Lung (tissue), 12 donors: ENCODE data around the gene BMP8B. TPM values are rescaled to one million over a fixed set of nuclear protein-coding genes. Genes with fewer than 3 reads are reported as not detected.

Experiments
- ATAC-seq: fragments of 200-7000 bp; cut with Tn5 transposase; one replicate; pipeline ENCODE4 v1.9.1; 2020; ENCODE audit warnings: moderate number of reproducible peaks; ENCODE audit not compliant: insufficient read depth, low FRiP score
- DNase-seq, 3 donors: peaks; one replicate each; pipeline ENCODE4 v3.0.0-alpha.2; 2013 to 2017
- H3K27ac ChIP-seq, 2 donors: one replicate each; pipeline ENCODE4 v1.5.1; 2013; ENCODE audit warnings: mild to moderate bottlenecking in 2 of 2, moderate library complexity in 2 of 2, control low read depth in 1 of 2, inconsistent platforms in 1 of 2, low read depth in 1 of 2, low read length in 1 of 2
- H3K27me3 ChIP-seq, 3 donors: one replicate each; pipeline ENCODE4 v1.5.1; 2013; ENCODE audit warnings: low read length in 2 of 3; ENCODE audit not compliant: control insufficient read depth in 3 of 3, insufficient read depth in 3 of 3
- H3K36me3 ChIP-seq, 4 donors: one replicate each; pipeline ENCODE4 v1.5.1; 2013; ENCODE audit warnings: low read length in 4 of 4, mild to moderate bottlenecking in 1 of 4, moderate library complexity in 1 of 4; ENCODE audit not compliant: control insufficient read depth in 4 of 4, insufficient read depth in 4 of 4
- H3K4me1 ChIP-seq, 5 donors: one replicate each; pipeline ENCODE4 v1.5.1; 2013; ENCODE audit warnings: low read length in 5 of 5, mild to moderate bottlenecking in 2 of 5, moderate library complexity in 1 of 5; ENCODE audit not compliant: control insufficient read depth in 5 of 5, insufficient read depth in 5 of 5
- H3K4me3 ChIP-seq: one replicate; pipeline ENCODE4 v1.5.1; 2013; ENCODE audit warnings: mild to moderate bottlenecking, control low read depth, moderate library complexity
- H3K9ac ChIP-seq, 2 donors: one replicate each; pipeline ENCODE4 v1.5.1; 2013; ENCODE audit warnings: low read length in 2 of 2, control low read depth in 1 of 2; ENCODE audit not compliant: insufficient read depth in 1 of 2
- H3K9me3 ChIP-seq, 4 donors: one replicate each; pipeline ENCODE4 v1.5.1; 2013; ENCODE audit warnings: low read length in 3 of 4, mild to moderate bottlenecking in 1 of 4, moderate library complexity in 1 of 4; ENCODE audit not compliant: control insufficient read depth in 4 of 4, insufficient read depth in 3 of 4
- WGBS, 2 donors: extraction: QIAGEN DNeasy Blood & Tissue Kit; methylation state at CpG; one replicate each; pipeline ENCODE4 v1.1.7; 2013; 5-methylcytosine and 5-hydroxymethylcytosine counted together
- polyA plus RNA-seq, 2 donors: library from polyadenylated mRNA; stranded (reverse); fragments of 200-250 nt; gene quantifications; one replicate each; pipeline ENCODE4 v1.2.1, GENCODE V29; 2013
- total RNA-seq, 2 donors: library from RNA; depleted of rRNA in 1 of 2; stranded (reverse); fragments of >200 nt in 1 of 2; gene quantifications; one replicate each; pipeline ENCODE4 v1.2.1, GENCODE V29; 2014 to 2021
- TF ChIP-seq, protein P1 (sequence below): IDR thresholded peaks from 2 replicates; pipeline ENCODE4 v1.5.1; 2012; ENCODE audit warnings: mild to moderate bottlenecking; ENCODE audit errors: control extremely low read depth, extremely low read depth
- donor health status: control.
- donor health status: control.
- donor health status: Bipolar disorder and iron deficiency.
- donor health status: healthy.
- donor health status: DM: yes; HTN: yes; CAD: no.

BMP8B gene
- total and polyA plus RNA-seq, 4 donors = 0.63 to 4.9 (median 0.90) TPM

DNA sequence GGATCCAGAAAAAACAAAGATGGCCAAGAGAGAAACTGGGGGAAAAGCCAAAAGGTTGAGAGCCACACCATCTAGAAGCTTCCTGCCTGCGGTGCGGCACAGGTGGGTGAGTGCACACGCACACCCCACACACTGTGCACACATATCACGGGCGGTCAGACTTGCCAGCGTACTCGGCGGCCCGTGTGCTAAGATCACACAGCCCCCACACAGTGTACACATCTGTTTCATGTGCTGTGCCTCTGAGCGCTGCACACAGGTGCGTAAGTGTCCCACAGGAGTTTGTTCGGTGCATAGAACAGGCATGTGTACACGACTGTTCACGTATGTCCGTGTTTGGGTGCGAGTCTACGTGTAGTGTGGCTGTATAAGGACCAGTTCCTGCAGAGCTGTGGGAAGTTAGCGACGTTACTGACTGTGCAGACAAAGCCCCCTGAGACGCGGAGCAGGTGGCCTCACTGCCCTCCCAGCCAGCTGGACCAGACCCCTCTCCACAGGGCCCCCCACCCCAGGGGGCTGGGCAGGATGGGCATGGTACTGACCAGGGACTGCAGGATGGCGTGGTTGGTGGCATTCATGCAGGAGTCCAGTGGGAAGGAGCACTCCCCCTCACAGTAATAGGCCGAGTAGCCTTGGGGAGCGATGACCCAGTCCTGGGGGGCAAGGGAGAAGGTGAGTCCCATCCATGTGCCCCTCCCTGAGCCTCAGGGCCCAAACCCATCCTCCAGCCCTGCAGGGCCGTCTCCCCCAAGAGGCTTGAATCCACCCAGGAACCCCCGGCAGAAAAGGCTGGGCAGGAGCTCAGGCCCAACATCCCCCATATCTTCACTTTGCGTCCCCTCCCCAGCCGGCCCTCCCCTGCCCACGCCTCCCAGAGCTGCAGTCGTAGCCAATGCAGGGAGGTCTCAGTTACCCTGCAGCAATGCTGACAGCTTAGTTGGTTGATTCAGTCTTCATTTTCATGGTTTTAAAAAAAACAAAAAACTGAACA lies 25.8 kb downstream of the BMP8B start:
- TF ChIP-seq, protein P1, sequence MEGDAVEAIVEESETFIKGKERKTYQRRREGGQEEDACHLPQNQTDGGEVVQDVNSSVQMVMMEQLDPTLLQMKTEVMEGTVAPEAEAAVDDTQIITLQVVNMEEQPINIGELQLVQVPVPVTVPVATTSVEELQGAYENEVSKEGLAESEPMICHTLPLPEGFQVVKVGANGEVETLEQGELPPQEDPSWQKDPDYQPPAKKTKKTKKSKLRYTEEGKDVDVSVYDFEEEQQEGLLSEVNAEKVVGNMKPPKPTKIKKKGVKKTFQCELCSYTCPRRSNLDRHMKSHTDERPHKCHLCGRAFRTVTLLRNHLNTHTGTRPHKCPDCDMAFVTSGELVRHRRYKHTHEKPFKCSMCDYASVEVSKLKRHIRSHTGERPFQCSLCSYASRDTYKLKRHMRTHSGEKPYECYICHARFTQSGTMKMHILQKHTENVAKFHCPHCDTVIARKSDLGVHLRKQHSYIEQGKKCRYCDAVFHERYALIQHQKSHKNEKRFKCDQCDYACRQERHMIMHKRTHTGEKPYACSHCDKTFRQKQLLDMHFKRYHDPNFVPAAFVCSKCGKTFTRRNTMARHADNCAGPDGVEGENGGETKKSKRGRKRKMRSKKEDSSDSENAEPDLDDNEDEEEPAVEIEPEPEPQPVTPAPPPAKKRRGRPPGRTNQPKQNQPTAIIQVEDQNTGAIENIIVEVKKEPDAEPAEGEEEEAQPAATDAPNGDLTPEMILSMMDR = no peak
- Histone ChIP-seq H3K9me3 (no peaks in the 10 kb centered on the region), H3K4me3 (no peak overlapping the region), H3K4me1 (no peaks in the 10 kb centered on the region), H3K36me3 (peaks cover 0 to 18% (median 1%) of the 10 kb centered on the region in 4 donors), H3K27ac (no peak overlapping the region), H3K27me3 (no peaks in the 10 kb centered on the region), H3K9ac (no peak overlapping the region)
- DNase-seq (no peak), ATAC-seq (no peak)
- 93 to 94% methylated on average over 26 to 30 of the region's 30 CpGs for WGBS, 2 donors

GRCh38 chr1:39761557-39762260 lies 27.0 kb downstream of the BMP8B start:
- no peak overlapping the region for H3K27ac ChIP-seq
- H3K4me1 ChIP-seq = no peaks in the 10 kb centered on the region
- no peaks in the 10 kb centered on the region for H3K27me3 ChIP-seq
- DNase-seq (no peak), ATAC-seq (no peak)
- WGBS, 2 donors = 84 to 88% methylated on average over 16 of the region's 16 CpGs
- no peak overlapping the region for H3K9ac ChIP-seq
- no peaks in the 10 kb centered on the region for H3K9me3 ChIP-seq
- no peak overlapping the region for H3K4me3 ChIP-seq
- H3K36me3 ChIP-seq = peaks cover 0 to 24% (median 4%) of the 10 kb centered on the region in 4 donors
- TF ChIP-seq, protein P1 = no peak

DNA sequence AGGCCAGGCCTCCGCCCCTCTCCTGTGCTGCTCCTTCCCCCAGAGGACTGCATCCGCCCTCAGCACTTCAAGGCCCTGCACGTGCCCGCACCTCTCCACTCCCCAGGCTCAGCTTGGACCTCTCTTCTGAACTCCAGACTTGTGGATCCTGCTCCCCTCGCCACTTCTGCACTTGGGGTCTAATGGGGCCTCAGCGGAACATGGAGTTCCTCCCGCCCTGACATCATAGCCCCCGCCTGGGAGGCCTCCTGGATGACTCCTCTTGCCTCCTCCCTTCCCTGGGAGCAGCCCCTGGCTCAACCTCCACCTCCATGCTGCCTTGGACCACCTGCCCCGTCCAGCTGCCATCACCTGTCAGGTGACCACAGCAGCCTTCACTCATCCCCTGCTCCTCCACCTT lies 27.6 kb downstream of the BMP8B start:
- H3K27me3 ChIP-seq = no peaks in the 10 kb centered on the region
- no peak overlapping the region for H3K27ac ChIP-seq
- ATAC-seq = no peak
- no peaks in the 10 kb centered on the region for H3K4me1 ChIP-seq
- no peak overlapping the region for H3K9ac ChIP-seq
- H3K36me3 ChIP-seq = peaks cover 0 to 28% (median 5%) of the 10 kb centered on the region in 4 donors
- 84 to 89% methylated on average over 9 of the region's 9 CpGs for WGBS, 2 donors
- no peaks in the 10 kb centered on the region for H3K9me3 ChIP-seq
- no peak overlapping the region for H3K4me3 ChIP-seq
- no peak for DNase-seq
- TF ChIP-seq, protein P1 = no peak
